NCI-H128 (cell line): Measurements from ENCODE around the gene PDCD2L.
"Not testable (repeated sequence)": the region's sequence is repeated elsewhere in the genome, so short reads cannot be mapped to it uniquely, and the experiment has no call there.

Experiments used
- DNase-seq: peaks from one replicate; lab custom pipeline; 2025; ENCODE audit not compliant: unreplicated experiment; lab: John Stamatoyannopoulos, UW

Gene PDCD2L

DNA sequence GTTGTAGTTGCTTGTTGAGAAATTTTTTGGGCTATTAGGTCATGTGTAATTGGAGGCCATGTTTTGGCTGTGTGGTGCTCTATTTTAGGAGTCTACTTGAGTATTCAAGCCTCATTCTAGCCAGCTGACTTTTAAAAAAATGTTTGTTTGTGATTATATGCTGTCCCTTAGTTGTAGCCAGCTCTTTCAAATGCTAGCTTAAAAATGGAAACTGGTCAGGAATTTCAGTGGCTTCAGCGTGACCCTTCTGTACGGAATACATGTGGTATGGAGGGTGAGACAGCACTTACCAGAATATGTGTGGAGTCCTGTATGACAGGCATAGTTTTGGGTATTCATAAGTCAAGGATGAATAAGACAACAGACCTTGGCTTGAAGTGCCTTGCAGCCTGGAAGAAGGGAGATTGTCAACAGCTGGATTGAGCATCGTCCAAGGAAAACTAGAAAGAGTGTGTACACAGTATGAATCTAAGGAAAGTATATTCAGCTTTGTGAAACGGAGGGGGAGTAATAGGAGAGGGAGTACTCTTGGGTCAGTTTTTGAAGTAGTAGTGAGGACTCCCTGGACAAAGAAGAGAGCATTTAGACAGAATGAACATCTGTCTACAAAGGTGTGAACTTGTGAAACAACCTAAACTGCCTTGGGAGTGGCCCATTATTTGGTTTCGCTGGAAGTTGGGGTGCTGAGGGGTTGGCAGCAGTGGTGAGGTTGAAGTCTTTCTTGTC, 57.3 kb downstream of the PDCD2L start:
- no peak for DNase-seq

DNA sequence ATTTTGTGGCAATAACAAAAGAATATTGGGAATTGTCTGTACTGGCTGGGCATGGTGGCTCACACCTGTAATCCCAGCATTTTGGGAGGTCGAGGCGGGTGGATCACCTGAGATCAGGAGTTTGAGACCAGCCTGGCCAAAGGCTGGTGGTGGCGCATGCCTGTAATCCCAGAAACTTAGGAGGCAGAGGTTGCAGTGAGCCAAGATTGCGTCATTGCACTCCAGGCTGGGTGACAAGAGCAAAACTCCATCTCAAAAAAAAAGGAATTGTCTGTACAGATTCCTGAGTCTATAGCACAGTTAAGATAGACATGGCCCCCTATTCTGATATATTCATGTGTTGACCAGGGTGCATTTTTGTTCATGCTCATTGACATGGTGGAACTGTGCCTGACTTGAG, 60.6 kb downstream of the PDCD2L start:
- not testable (repeated sequence) for DNase-seq

DNA sequence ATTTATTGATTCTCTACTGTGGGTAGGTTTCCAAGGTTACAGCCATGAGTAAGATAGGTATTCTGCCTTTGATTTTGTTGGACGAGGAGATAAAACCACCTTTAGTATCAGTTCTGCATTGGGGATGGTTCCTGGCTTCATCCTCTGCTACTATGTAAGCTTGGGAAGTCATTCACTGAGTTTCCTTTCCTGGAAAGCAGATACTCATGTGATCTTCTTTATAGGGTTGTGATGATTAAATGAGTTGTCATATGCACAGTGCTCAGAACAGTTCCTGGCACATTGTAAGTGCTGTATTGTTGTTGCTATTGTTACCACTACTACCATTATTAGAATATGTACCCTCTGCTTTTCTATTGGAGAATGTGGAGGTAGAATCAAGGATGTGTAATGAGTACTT, 64.2 kb downstream of the PDCD2L start:
- DNase-seq, result no peak

DNA sequence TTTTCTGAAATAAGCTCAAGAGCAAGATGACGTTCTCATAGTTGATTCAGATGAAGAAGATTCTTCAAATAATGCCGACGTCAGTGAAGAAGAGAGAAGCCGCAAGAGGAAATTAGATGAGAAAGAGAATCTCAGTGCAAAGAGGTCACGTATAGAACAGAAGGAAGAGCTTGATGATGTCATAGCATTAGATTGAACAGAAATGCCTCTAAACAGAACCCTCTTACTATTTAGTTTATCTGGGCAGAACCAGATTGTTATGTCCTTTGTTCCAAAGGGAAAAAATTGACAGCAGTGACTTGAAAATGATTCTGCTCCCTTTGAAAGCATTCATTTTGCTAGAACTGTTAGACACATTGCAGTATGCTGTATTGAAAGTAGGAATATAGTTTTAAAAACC, 64.8 kb downstream of the PDCD2L start:
- not testable (repeated sequence) for DNase-seq

DNA sequence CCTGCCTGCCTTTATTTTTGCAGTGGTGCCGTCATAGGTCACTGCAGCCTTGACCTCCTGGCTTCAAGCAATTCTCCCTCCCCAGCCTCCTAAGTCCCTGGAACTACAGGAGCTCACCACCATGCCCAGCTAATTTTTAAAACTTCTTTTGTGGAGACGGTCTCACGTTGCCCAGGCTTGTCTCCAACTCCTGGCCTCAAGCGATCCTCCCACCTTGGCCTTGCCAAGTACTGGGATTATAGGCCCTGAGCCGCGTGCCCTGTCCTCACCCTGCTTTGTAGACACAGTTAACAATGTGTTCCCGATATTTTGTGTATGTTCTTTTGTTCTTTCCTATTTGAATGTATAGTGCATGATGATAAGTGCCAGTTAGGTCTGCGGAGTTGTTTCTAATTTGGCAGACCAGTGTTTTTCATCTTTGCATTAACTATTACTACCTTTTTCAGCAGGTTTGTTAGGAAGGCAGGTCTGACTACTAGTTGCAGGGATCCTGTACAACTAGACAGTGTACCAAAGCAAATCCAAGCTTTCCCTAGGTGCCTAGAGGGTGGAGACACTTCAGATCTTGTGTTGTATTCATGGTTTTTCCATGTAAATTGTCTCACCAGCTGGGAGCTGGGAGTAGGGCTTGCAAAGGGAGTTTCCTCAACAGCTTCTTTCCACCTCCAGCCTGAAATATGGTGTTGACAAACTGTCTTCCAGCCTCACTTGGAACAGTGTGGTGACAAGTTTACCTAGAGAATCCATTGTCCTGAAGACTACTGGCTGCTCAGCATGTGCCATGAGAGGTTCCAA, 67.9 kb downstream of the PDCD2L start:
- no peak for DNase-seq

DNA sequence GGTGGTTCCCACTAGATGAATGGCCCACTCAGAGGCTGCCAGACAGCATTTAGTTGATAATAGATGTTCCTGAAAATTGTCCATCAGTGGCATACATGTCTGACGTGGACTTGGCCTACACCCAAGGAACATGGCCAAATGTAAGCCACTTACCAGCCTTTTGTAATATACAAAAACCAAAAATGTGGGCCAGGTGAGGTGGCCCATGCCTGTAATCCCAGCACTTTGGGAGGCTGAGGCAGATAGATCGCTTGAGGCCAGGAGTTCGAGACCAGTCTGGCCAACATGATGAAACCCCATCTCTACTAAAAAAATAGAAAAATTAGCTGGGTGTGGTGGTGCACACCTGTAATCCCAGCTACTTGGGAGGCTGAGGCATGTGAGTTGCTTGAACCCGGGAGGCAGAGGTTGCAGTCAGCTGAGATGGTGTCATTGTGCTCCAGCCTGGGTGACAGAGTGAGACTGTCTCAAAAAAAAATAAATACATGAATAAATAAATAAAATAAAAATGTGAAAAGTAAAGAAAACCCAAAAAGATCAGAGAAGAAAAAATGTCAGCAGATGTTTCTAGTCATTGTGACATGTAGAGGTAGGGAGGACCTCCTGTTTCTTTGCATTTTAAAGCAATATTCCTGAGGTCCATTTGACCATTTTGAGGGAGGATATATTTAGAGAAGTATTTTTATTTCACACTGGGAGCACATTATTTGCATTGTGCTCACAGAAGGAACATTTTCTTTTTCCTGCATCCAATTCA, 70.2 kb downstream of the PDCD2L start:
- DNase-seq, result no peak

DNA sequence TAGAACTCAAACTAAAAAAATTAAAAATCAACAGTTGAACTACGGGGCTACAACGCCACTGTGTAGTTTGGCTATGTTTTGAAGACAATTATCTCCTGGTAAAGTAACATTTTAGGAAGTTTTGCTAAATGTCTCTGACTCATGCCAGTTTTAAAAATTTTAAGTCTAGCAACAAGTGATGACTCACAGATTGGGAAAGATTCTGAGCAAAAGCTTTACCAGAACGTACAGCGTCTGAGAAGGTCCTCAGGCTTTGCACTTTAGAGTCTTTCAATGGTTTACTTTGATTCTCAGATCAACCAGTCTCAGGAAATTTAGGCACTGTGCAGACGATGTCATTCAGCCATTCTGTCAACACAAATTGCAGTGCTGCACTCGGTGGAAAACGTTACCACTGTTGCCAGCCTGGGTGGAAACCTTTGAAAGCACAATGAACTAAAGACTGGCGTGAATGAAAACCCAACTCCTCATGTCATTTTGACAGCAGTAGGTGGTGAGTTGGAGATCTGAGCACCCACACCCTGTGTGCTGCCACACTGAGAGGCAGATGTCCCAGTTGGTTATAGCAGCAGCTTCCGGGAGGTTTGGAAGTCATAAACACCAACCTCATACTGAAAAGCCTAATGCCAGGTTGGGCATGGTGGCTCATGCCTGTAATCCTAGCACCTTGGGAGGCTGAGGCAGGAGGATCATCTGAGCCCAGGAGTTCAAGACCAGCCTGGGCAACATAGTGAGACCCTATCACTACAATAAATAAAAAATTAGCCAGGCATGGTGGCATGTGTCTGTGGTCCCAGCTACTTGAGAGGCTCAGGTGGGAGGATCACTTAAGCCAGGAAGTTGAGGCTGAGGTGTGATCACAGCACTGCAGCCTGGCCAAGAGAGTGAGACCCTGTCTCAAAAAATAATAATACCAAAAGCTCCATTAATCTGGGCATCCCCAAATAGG, 71.1 kb downstream of the PDCD2L start:
- no peak for DNase-seq
